ENCODE measurements around the gene NLRP6.

GRCh38 chr11:326842-327580, 48.8 kb downstream of the NLRP6 start:
- no peak for TF ChIP-seq POLR2AphosphoS5 (IDR thresholded peaks at IDR 0.05)
- peak in 1 of 2 donors; percentile 2 for TF ChIP-seq POLR2A (IDR thresholded peaks at IDR 0.05)
- no peak for TF ChIP-seq CTCF (IDR thresholded peaks at IDR 0.05)
- TF ChIP-seq EP300 (IDR thresholded peaks at IDR 0.05), result no peak

Measured in suprapubic skin (tissue), 4 donors.